GM12878 (cell line): ENCODE results near the gene CDH18. TPM values are rescaled to one million over a fixed set of nuclear protein-coding genes. Genes with fewer than 3 reads are reported as not detected.

Experiments
- ATAC-seq: fragments of 200-7000 bp; cut with Tn5 transposase; 3 replicates; pipeline ENCODE4 v1.9.1; 2020; ENCODE audit warnings: mild to moderate bottlenecking, moderate library complexity
- BruUV-seq: library from RNA; stranded (reverse); fragments of 400-500 nt; replicated peaks from 2 replicates; lab custom pipeline; 2021; lab: Mats Ljungman, UMichigan
- CTCF ChIA-PET: fragments of 300-600 bp; sonication (Branson Sonifier 250); formaldehyde crosslinking; extraction: SDS; loops from one replicate; lab custom pipeline; 2021; ENCODE audit warnings: inconsistent platforms; lab: Yijun Ruan, JAX
- POLR2A ChIA-PET: fragments of 350-600 bp; formaldehyde crosslinking; extraction: SDS; loops from one replicate; lab custom pipeline; 2021; ENCODE audit warnings: inconsistent platforms; lab: Charles Lee
- RAD21 ChIA-PET: fragments of 300-600 bp; sonication (Branson Sonifier 250); formaldehyde crosslinking; loops from one replicate; lab custom pipeline; 2023; ENCODE audit warnings: antibody characterized with exemption; ENCODE audit not compliant: unreplicated experiment; lab: Charles Lee
- SMC1A ChIA-PET: fragments of 300-600 bp; sonication (Branson Sonifier 250); formaldehyde crosslinking; loops from one replicate; lab custom pipeline; 2023; ENCODE audit not compliant: unreplicated experiment, uncharacterized antibody; lab: Charles Lee
- DNase-seq: peaks from one replicate; pipeline ENCODE4 v3.0.0-alpha.2; 2011; ENCODE audit warnings: low read depth, low spot score
- FAIRE-seq: peaks from 3 replicates; lab custom pipeline; 2011; peaks lifted over from hg19 to GRCh38; lab: Jason Lieb, UNC
- H2AFZ ChIP-seq: 2 replicates; pipeline ENCODE4 v1.6.0; 2011; ENCODE audit warnings: low read depth, low read length, control low read depth; ENCODE audit not compliant: control insufficient read depth
- H3K27ac ChIP-seq: 2 replicates; pipeline ENCODE4 v1.5.1; 2011; ENCODE audit warnings: control low read depth; ENCODE audit not compliant: control insufficient read depth, insufficient read depth
- H3K27me3 ChIP-seq, 2 experiments: replicated peaks in 1 of 2; 2 replicates each; pipeline versions ENCODE4 v1.6.0 to v1.6.1; 2011; ENCODE audit warnings: low read length in 1 of 2; ENCODE audit not compliant: control insufficient read depth in 2 of 2, insufficient read depth in 2 of 2
- H3K36me3 ChIP-seq, 2 experiments: 2 replicates each; pipeline ENCODE4 v1.5.1; 2011; ENCODE audit warnings: low read length in 1 of 2; ENCODE audit not compliant: control insufficient read depth in 2 of 2, insufficient read depth in 2 of 2
- H3K4me1 ChIP-seq: 2 replicates; pipeline ENCODE4 v1.6.1; 2011; ENCODE audit warnings: mild to moderate bottlenecking, low read length, moderate library complexity, mixed read lengths; ENCODE audit not compliant: control insufficient read depth, insufficient read depth
- H3K4me2 ChIP-seq: 2 replicates; pipeline ENCODE4 v1.6.0; 2011; ENCODE audit warnings: control low read depth; ENCODE audit not compliant: control insufficient read depth, insufficient read depth
- H3K4me3 ChIP-seq: fragments of 200-600 bp; sonication (generic); 2 replicates; pipeline ENCODE4 v1.5.1; 2016
- H3K79me2 ChIP-seq: 2 replicates; pipeline ENCODE4 v1.6.0; 2011; ENCODE audit warnings: low read length; ENCODE audit not compliant: control insufficient read depth, insufficient read depth
- H3K9ac ChIP-seq: 2 replicates; pipeline ENCODE4 v1.8.0; 2011; ENCODE audit warnings: low read length, control low read depth, mixed read lengths; ENCODE audit not compliant: control insufficient read depth, insufficient read depth
- H3K9me3 ChIP-seq: replicated peaks from 3 replicates; pipeline ENCODE4 v1.5.1; 2011; ENCODE audit warnings: mild to moderate bottlenecking, low read length; ENCODE audit not compliant: control insufficient read depth, insufficient read depth
- H4K20me1 ChIP-seq: 2 replicates; pipeline ENCODE4 v1.6.0; 2011; ENCODE audit not compliant: control insufficient read depth, insufficient read depth
- BCL11A ChIP-seq: IDR thresholded peaks from 2 replicates; pipeline ENCODE4 v1.6.1; 2011; ENCODE audit warnings: low read depth, low read length
- CBX5 ChIP-seq: sonication (generic); IDR thresholded peaks from 2 replicates; pipeline ENCODE4 v1.6.1; 2016; ENCODE audit warnings: low read depth, moderate library complexity, mild to moderate bottlenecking, inconsistent platforms
- EP300 ChIP-seq, 2 experiments: fragments of 150-350 bp in 1 of 2; IDR thresholded peaks; 2 replicates each; pipeline ENCODE4 v1.6.1; 2011 to 2012; ENCODE audit warnings: low read depth in 2 of 2, low read length in 2 of 2, borderline replicate concordance in 1 of 2, improper control_type of control experiment in 1 of 2, inconsistent platforms in 1 of 2; ENCODE audit not compliant: control insufficient read depth in 1 of 2
- FOS ChIP-seq: IDR thresholded peaks from 3 replicates; pipeline ENCODE4 v1.6.1; 2011; ENCODE audit warnings: borderline replicate concordance; ENCODE audit not compliant: insufficient read length; ENCODE audit errors: extremely low read depth
- KLF5 ChIP-seq: fragments of 450-650 bp; IDR thresholded peaks from 2 replicates; pipeline ENCODE4 v1.6.1; 2014; ENCODE audit warnings: mild to moderate bottlenecking; ENCODE audit not compliant: partially characterized antibody
- POLR2AphosphoS5 ChIP-seq: IDR thresholded peaks from 2 replicates; pipeline ENCODE4 v1.6.1; 2011; ENCODE audit warnings: mild to moderate bottlenecking, low read length, inconsistent platforms
- POU2F2 ChIP-seq: IDR thresholded peaks from 3 replicates; pipeline ENCODE4 v1.6.1; 2011; ENCODE audit warnings: low read depth, mild to moderate bottlenecking, low read length, borderline replicate concordance
- RBBP5 ChIP-seq: fragments of 200-600 bp; sonication (generic); conservative IDR thresholded peaks from 2 replicates; pipeline ENCODE4 v1.6.1; 2016
- SMAD1 ChIP-seq: fragments of 450-650 bp; IDR thresholded peaks from 2 replicates; pipeline ENCODE4 v1.6.1; 2018; ENCODE audit warnings: mild to moderate bottlenecking, low read depth; ENCODE audit not compliant: partially characterized antibody
- ZNF274 ChIP-seq: IDR thresholded peaks from one replicate; pipeline ENCODE4 v1.8.0; 2011; ENCODE audit not compliant: insufficient read length, insufficient read depth
- ZSCAN29 ChIP-seq: fragments of 450-650 bp; IDR thresholded peaks from 2 replicates; pipeline ENCODE4 v1.6.1; 2017; ENCODE audit warnings: mild to moderate bottlenecking, moderate library complexity
- WGBS: methylation state at CpG from one replicate; pipeline ENCODE4 v1.1.6; 2016; ENCODE audit warnings: low lambda C conversion rate; ENCODE audit not compliant: insufficient replicate concordance, insufficient coverage; ENCODE audit errors: missing lambda C conversion rate; 5-methylcytosine and 5-hydroxymethylcytosine counted together
- in situ Hi-C: fragments of 300-500 bp; cut with MboI; formaldehyde crosslinking; loops from 9 replicates; pipeline ENCODE4 v1.14.3; 2018; ENCODE audit warnings: mixed read lengths
- intact Hi-C: fragments of 100-400 bp; cut with micrococcal nuclease; formaldehyde crosslinking; loops from one replicate; pipeline ENCODE4 v1.14.2; 2022; ENCODE audit not compliant: unreplicated experiment
- polyA plus RNA-seq, 11 experiments: library from polyadenylated mRNA; depleted of rRNA in 4 of 11; unstranded in 6 of 11; stranded (reverse) in 5 of 11; fragments of >200 nt; fragmentation: Nextera tagmentation in 4 of 11; fragmentation: Illumina TruSeq in 1 of 11; extraction: Ambion mirVana in 4 of 11; extraction: Trizol in 1 of 11; gene quantifications; 1 replicate in 1 of 11; 2 replicates in 10 of 11; pipeline versions ENCODE4 v1.2.1 to v1.2.3, GENCODE V29; 2011 to 2016; ENCODE audit warnings: inconsistent platforms in 2 of 11, missing spikeins in 2 of 11, low read depth in 1 of 11
- total RNA-seq, 4 experiments: library from RNA; depleted of rRNA in 3 of 4; stranded (reverse); fragments of >200 nt in 3 of 4; fragmentation: Illumina TruSeq in 1 of 4; extraction: Trizol in 1 of 4; gene quantifications; 2 replicates each; pipeline versions ENCODE4 v1.2.1 to v1.2.3, GENCODE V29; 2013 to 2021
- TF ChIP-seq, protein P1 (sequence below): fragments of 450-650 bp; IDR thresholded peaks from 2 replicates; pipeline ENCODE4 v1.6.1; 2016; ENCODE audit warnings: mild to moderate bottlenecking

Gene CDH18
- total and polyA plus RNA-seq, 10 of the 15 experiments (the other 5 are each of a cell fraction or from before 2014, with no cell fraction given) = 0.41 TPM; not detected in 9

- Histone ChIP-seq H3K27ac (no peak overlapping the region), H3K4me3 (no peak overlapping the region), H2AFZ (no peak overlapping the region), H3K9me3 (no peaks in the 10 kb centered on the region), H3K36me3 (no peaks in the 10 kb centered on the region), H3K4me1 (no peaks in the 10 kb centered on the region), H3K27me3 (no peaks in the 10 kb centered on the region), H3K4me2 (no peak overlapping the region), H4K20me1 (no peaks in the 10 kb centered on the region), H3K79me2 (no peaks in the 10 kb centered on the region), H3K9ac (no peak overlapping the region)
- SMC1A ChIA-PET = no interaction called here
- RAD21 ChIA-PET = no interaction called here
- POLR2A ChIA-PET = no interaction called here
- no TSS peak for BruUV-seq
- no peak for FAIRE-seq
- intact Hi-C loops = no loop called here
- TF ChIP-seq, protein P1, sequence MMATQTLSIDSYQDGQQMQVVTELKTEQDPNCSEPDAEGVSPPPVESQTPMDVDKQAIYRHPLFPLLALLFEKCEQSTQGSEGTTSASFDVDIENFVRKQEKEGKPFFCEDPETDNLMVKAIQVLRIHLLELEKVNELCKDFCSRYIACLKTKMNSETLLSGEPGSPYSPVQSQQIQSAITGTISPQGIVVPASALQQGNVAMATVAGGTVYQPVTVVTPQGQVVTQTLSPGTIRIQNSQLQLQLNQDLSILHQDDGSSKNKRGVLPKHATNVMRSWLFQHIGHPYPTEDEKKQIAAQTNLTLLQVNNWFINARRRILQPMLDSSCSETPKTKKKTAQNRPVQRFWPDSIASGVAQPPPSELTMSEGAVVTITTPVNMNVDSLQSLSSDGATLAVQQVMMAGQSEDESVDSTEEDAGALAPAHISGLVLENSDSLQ = no peak
- TF ChIP-seq POLR2AphosphoS5 (no peak), FOS (no peak), CBX5 (no peak), SMAD1 (no peak), ZSCAN29 (no peak), ZNF274 (no peak), KLF5 (no peak), BCL11A (no peak), POU2F2 (no peak), EP300 (IDR thresholded peaks at IDR 0.05; ENCODE audit: borderline replicate concordance in 1 of 2, control insufficient read depth in 1 of 2, low read depth in 2 of 2, low read length in 2 of 2) (no peak), RBBP5 (no peak)
- WGBS = 63% methylated on average over 4 of the region's 4 CpGs
- in situ Hi-C loops = no loop called here
- no peak for ATAC-seq
- no peak for DNase-seq
- CTCF ChIA-PET = no interaction called here
Observed at GRCh38 chr5:19975795-19976194, 12.2 kb downstream of the CDH18 start.
